ENCODE results near the gene TRIM71. TPM values are rescaled to one million over a fixed set of nuclear protein-coding genes. Genes with fewer than 3 reads are reported as not detected.
"Not testable (repeated sequence)": the region's sequence is repeated elsewhere in the genome, so short reads cannot be mapped to it uniquely, and the experiment has no call there.

TRIM71 gene
- total RNA-seq, 1 donor from 2014 or later, result not detected

DNA sequence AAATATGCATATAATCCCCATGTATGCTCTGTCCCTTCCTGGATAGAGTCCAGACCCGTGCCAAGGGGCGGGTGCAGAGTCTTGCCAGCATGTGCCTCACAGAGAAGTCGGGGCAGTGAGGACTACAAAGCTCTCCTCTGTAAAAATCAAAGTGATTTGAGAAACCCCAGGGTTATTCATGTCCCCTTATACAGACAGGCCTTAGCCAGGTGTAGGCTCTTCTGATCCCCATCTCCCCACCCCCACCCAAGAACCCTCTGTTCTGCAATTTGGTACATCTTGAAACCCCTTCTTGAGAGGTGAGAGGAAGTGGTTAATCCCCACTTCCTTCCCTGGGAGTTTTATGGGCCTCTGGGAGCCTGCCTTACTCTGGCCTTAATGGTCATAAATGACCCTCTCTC, 24.7 kb downstream of the TRIM71 start:
- Mint-ChIP-seq H3K4me3 (no peak overlapping the region), H3K27ac (no peak overlapping the region), H3K36me3 (ENCODE audit: low read depth) (no peaks in the 10 kb centered on the region), H3K4me1 (peaks cover 4% of the 10 kb centered on the region), H3K27me3 (peaks cover 3% of the 10 kb centered on the region), H3K9me3 (no peaks in the 10 kb centered on the region)
- DNase-seq, result no peak
- ATAC-seq (ENCODE audit: low read depth), result no peak
- ChIA-PET POLR2A (no interaction called here), CTCF (no interaction called here)
- TF ChIP-seq, protein P1, sequence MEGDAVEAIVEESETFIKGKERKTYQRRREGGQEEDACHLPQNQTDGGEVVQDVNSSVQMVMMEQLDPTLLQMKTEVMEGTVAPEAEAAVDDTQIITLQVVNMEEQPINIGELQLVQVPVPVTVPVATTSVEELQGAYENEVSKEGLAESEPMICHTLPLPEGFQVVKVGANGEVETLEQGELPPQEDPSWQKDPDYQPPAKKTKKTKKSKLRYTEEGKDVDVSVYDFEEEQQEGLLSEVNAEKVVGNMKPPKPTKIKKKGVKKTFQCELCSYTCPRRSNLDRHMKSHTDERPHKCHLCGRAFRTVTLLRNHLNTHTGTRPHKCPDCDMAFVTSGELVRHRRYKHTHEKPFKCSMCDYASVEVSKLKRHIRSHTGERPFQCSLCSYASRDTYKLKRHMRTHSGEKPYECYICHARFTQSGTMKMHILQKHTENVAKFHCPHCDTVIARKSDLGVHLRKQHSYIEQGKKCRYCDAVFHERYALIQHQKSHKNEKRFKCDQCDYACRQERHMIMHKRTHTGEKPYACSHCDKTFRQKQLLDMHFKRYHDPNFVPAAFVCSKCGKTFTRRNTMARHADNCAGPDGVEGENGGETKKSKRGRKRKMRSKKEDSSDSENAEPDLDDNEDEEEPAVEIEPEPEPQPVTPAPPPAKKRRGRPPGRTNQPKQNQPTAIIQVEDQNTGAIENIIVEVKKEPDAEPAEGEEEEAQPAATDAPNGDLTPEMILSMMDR (IDR thresholded peaks at IDR 0.05), result no peak
- intact Hi-C loops (cut with micrococcal nuclease), result no loop called here

DNA sequence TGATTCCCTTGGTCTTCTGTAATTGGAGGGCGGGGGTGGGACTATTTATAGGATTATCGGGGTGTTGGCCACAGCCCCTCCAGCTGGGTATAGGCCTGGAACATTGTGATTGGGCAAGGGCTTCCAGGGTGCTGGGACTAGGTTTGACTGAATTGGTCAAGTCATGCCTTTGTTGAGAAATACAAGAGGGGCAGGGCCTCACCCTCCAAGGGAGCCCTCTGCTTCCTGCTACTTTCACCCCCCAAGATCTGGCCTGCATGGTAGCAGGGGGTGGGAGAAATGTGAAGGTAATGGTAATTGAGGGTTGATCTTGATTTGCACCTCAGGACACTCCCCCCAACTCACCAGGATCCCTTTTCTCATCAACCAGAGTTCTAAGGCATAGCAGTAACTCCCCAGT, 25.2 kb downstream of the TRIM71 start:
- POLR2A ChIA-PET, result no interaction called here
- CTCF ChIA-PET, result no interaction called here

DNA sequence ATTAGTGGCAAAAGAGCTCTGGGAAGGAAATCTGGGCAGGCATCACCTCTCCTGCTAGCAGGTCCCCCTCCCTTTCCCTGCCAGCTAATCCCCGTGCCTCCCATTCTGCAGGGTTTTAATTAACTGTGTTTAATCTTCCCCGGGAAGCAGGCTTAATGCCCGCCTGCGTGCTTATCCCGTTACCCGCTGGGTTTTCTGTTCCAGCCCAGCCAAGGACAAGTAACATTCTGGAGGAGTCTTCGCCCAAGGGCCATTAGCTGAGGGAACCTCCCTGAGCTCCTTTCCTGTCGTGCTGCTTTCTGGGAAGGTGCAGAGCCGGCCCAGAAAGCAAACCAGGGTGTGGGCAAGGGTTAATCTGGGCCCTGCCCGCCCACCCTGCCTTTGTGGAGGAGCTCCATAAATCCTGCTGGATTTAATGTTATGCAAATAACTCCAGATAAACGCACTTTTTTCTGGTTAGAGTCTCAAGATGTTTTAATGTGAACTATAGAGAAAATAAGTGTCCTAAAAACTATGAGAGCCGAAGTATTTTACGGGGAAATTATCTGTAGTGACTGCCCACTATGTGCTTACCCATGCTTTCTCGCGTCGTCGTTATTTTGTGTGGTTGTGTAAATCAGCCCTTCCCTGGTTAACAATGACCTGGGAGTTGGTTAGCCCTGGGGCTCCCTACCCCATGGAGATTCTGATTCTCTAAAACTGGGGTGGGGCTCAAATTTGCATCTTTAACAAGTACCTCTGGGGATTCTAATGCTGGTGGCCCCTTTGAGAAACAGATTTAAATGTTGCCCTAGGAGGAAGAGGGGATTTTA, 25.9 kb downstream of the TRIM71 start:
- DNase-seq (no peak), ATAC-seq (ENCODE audit: low read depth) (no peak)
- intact Hi-C loops (cut with micrococcal nuclease), result no loop called here
- H3K27ac Mint-ChIP-seq, result no peak overlapping the region
- no peaks in the 10 kb centered on the region for H3K36me3 Mint-ChIP-seq (ENCODE audit: low read depth)
- no peaks in the 10 kb centered on the region for H3K9me3 Mint-ChIP-seq
- no peak overlapping the region for H3K4me3 Mint-ChIP-seq
- POLR2A ChIA-PET, result no interaction called here
- H3K4me1 Mint-ChIP-seq, result peaks cover 4% of the 10 kb centered on the region
- TF ChIP-seq, protein P1 (IDR thresholded peaks at IDR 0.05), result no peak
- H3K27me3 Mint-ChIP-seq, result peaks cover 1% of the 10 kb centered on the region
- CTCF ChIA-PET, result no interaction called here

More for the DNA sequence above, 25.2 kb downstream of the TRIM71 start:
- H3K4me1 Mint-ChIP-seq, result peaks cover 4% of the 10 kb centered on the region
- H3K36me3 Mint-ChIP-seq (ENCODE audit: low read depth), result no peaks in the 10 kb centered on the region
- ATAC-seq (ENCODE audit: low read depth) (no peak), DNase-seq (no peak)
- peaks cover 1% of the 10 kb centered on the region for H3K27me3 Mint-ChIP-seq
- intact Hi-C loops (cut with micrococcal nuclease), result no loop called here
- TF ChIP-seq, protein P1 (IDR thresholded peaks at IDR 0.05), result no peak
- H3K9me3 Mint-ChIP-seq, result no peaks in the 10 kb centered on the region
- H3K27ac Mint-ChIP-seq, result no peak overlapping the region
- H3K4me3 Mint-ChIP-seq, result no peak overlapping the region

DNA sequence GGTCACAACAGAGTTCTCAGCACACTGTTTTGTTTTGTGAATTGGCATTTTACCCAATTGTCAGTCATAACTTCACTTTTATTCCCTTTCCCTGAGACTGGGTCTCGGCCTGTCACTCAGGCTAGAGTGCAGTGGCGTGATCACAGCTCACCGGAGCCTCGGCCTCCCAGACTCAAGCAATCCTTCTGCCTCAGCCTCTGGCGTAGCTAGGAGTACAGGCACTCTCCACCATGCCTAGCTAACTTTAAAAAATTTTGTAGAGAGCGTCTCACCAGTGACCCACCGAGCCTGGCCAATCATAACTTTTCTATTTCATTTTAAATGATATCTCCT, 26.5 kb downstream of the TRIM71 start:
- TF ChIP-seq, protein P1 (IDR thresholded peaks at IDR 0.05), result no peak
- Mint-ChIP-seq H3K9me3 (no peaks in the 10 kb centered on the region), H3K27me3 (peaks cover 1% of the 10 kb centered on the region), H3K36me3 (ENCODE audit: low read depth) (no peaks in the 10 kb centered on the region), H3K4me1 (peaks cover 4% of the 10 kb centered on the region), H3K27ac (no peak overlapping the region), H3K4me3 (no peak overlapping the region)
- intact Hi-C loops (cut with micrococcal nuclease), result no loop called here
- ChIA-PET CTCF (no interaction called here), POLR2A (no interaction called here)
- DNase-seq, result no peak
- ATAC-seq (ENCODE audit: low read depth), result no peak

DNA sequence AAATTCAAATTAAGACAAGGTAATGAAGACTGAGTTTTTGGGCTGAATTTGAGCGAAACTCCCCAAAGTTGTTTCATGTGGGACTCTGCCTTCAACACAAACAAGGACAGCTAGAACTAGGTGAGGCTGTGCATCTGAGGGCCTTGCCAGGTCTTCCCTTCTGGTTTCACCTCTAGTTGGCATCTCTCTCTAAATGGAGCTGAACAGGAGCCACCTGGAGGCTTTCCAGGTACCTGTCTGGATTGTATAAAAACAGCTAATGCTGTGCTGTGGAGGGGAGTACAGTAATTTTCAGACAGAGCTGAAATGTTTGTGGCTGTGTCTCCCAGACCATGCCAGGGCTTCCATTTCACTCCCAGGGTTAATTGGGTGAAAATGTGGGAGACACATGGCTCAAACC, 27.1 kb downstream of the TRIM71 start:
- no peak overlapping the region for H3K27ac Mint-ChIP-seq
- no peaks in the 10 kb centered on the region for H3K36me3 Mint-ChIP-seq (ENCODE audit: low read depth)
- intact Hi-C loops (cut with micrococcal nuclease), result no loop called here
- ChIA-PET POLR2A (no interaction called here), CTCF (no interaction called here)
- TF ChIP-seq, protein P1 (IDR thresholded peaks at IDR 0.05), result no peak
- no peak for ATAC-seq (ENCODE audit: low read depth)
- DNase-seq, result no peak
- no peaks in the 10 kb centered on the region for H3K9me3 Mint-ChIP-seq
- H3K4me1 Mint-ChIP-seq, result peaks cover 4% of the 10 kb centered on the region
- H3K27me3 Mint-ChIP-seq, result no peaks in the 10 kb centered on the region
- H3K4me3 Mint-ChIP-seq, result no peak overlapping the region

DNA sequence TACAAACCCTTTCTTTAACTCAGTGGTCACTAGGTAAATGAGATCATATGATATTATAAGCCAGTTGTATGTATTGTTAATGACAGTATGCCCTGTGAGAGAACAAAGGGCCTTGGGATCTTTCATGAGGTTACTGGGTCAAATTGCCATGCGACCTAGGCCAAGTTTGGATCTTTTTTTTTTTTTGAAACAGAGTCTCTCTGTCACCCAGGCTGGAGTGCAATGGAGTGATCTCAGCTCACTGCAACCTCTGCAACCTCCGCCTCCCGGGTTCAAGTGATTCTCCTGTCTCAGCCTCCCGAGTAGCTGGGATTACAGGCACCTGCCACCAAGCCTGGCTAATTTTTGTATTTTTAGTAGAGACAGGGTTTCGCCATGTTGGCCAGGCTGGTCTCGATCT, 27.7 kb downstream of the TRIM71 start:
- H3K9me3 Mint-ChIP-seq; POLR2A ChIA-PET; DNase-seq; intact Hi-C loops (cut with micrococcal nuclease); H3K27ac Mint-ChIP-seq; H3K4me1 Mint-ChIP-seq; H3K4me3 Mint-ChIP-seq; H3K27me3 Mint-ChIP-seq; CTCF ChIA-PET; ATAC-seq (ENCODE audit: low read depth); H3K36me3 Mint-ChIP-seq (ENCODE audit: low read depth): not testable (repeated sequence)

DNA sequence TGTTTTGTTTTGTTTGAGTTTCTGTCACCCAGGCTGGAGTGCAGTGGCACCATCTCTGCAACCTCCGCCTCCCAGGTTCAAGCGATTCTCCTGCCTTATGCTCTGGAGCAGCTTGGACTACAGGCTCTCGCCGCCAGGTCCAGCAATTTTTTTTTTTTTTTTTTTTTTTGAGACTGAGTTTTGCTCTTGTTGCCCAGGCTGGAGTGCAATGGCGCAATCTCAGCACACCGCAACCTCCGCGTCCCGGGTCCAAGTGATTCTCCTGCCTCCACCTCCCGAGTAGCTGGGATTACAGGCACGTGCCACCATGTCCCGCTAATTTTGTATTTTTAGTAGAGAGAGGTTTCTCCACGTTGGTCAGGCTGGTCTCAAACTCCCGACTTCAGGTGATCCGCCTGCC, 29.2 kb downstream of the TRIM71 start:
- H3K4me1 Mint-ChIP-seq; ATAC-seq (ENCODE audit: low read depth); H3K27me3 Mint-ChIP-seq; H3K27ac Mint-ChIP-seq; CTCF ChIA-PET; H3K4me3 Mint-ChIP-seq; H3K36me3 Mint-ChIP-seq (ENCODE audit: low read depth); intact Hi-C loops (cut with micrococcal nuclease); DNase-seq; H3K9me3 Mint-ChIP-seq; POLR2A ChIA-PET: not testable (repeated sequence)
